ENCODE results near the gene GFRA4.

DNA sequence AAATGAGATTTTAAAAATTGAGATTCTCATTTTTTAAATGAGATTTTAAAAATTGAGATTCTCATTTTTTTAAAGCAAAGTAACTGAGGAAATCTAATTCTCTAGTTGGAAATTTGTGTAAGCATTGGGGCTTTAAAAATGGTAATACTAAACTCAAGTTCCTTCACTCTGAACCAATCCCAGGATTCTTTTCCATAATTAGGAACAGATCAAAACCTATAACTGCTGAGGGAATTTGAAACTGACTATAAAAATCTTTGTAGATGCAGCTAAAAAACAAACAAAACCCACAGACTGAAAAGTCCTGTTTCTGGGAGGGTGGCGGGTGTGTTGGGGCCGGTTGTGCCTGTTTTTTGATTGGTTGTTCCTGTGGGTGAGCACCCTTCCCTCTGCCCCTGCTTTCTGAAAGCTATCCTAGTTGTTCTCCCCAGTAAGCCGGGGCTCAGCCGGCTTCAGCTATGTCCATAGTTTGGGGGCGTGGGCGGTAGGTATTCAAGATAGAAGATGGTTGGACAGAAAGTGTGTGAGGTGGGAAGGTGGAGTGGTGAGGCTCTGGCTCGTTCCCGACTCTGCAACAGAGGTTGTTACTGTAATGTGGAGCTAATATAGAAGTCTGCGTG, 49.3 kb downstream of the GFRA4 start:
- TF ChIP-seq CTCF (IDR thresholded peaks at IDR 0.05) (no peak), POLR2A (IDR thresholded peaks at IDR 0.05) (no peak)
